Measurements from ENCODE around the gene FLRT3. TPM values are rescaled to one million over a fixed set of nuclear protein-coding genes. Genes with fewer than 3 reads are reported as not detected.

FLRT3 gene
- total RNA-seq, 2 experiments from 2014 or later = not detected

DNA sequence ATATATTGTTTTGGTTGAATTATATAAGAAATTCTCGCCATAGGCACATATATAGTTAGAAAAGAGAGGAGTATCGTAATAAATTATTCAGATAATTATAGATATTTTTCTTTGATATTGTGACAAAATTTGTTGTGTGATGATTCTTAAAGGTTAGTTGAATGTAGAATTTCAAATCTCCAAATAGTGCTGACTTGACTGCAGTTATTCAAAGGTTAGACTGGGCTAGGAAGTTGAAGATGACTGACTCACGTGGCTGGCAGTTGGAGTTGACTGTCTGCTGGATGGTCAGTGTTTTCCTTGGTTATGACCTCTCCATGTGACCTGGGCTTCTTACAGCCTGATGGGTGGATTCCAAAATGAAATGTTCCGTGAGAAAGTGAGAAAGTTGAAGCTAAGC, 55.3 kb downstream of the FLRT3 start:
- Histone ChIP-seq H3K27ac (ENCODE audit: low read depth, low read length, poor library complexity, severe bottlenecking) (no peak overlapping the region), H3K9me3 (ENCODE audit: low read length) (no peaks in the 10 kb centered on the region), H3K36me3 (ENCODE audit: insufficient read depth, low read length) (no peaks in the 10 kb centered on the region), H3K4me2 (ENCODE audit: low read length) (no peak overlapping the region), H2AFZ (ENCODE audit: low read length) (no peak overlapping the region), H3K4me1 (ENCODE audit: insufficient read depth, low read length, poor library complexity, severe bottlenecking) (no peaks in the 10 kb centered on the region), H3K79me2 (ENCODE audit: insufficient read depth, low read depth, low read length) (no peaks in the 10 kb centered on the region), H3K9me2 (ENCODE audit: insufficient read depth, low read length) (no peaks in the 10 kb centered on the region), H3K4me3 (ENCODE audit: low read depth, low read length, poor library complexity, severe bottlenecking) (no peak overlapping the region), H4K20me1 (ENCODE audit: insufficient read depth, low read length) (no peaks in the 10 kb centered on the region)
- ChIA-PET CTCF (ENCODE audit: unreplicated experiment) (no interaction called here), POLR2A (no interaction called here)
- DNase-seq (ENCODE audit: low spot score) = no peak
- no peak for TF ChIP-seq CTCF (conservative IDR thresholded peaks at IDR 0.05; ENCODE audit: low read length)
- TF ChIP-seq EZH2phosphoT487 (IDR thresholded peaks at IDR 0.05; ENCODE audit: borderline replicate concordance, low read depth, low read length) = no peak
- no TSS peak for BruUV-seq (replicated peaks)
- intact Hi-C loops (cut with micrococcal nuclease; ENCODE audit: unreplicated experiment) = no loop called here

Small RNAs within 50 kb of the gene (small RNA-seq; reads per million reads assigned to genes)
- gene RNU6-228P = not detected
